OCI-LY7 (cell line): ENCODE measurements around the gene FDPS. TPM values are rescaled to one million over a fixed set of nuclear protein-coding genes. Genes with fewer than 3 reads are reported as not detected.
A peak's percentile ranks its signal among the peaks of the same experiment; 100 is the strongest.

Experiments
- BruUV-seq: library from RNA; stranded (reverse); fragments of 400-500 nt; replicated peaks from 2 replicates; lab custom pipeline; 2021; lab: Mats Ljungman, UMichigan
- CTCF ChIA-PET: fragments of 300-600 bp; sonication (Branson Sonifier 250); formaldehyde crosslinking; loops from one replicate; lab custom pipeline; 2022; ENCODE audit warnings: antibody characterized with exemption; ENCODE audit not compliant: unreplicated experiment; lab: Charles Lee
- POLR2A ChIA-PET: fragments of 300-600 bp; sonication (Branson Sonifier 250); formaldehyde crosslinking; loops from one replicate; lab custom pipeline; 2022; ENCODE audit warnings: antibody characterized with exemption; lab: Charles Lee
- DNase-seq: peaks from one replicate; pipeline ENCODE4 v3.0.0-alpha.2; 2015; ENCODE audit warnings: low spot score
- H2AFZ ChIP-seq: fragments of 200-600 bp; sonication (generic), shearing (Covaris generic); 2 replicates; pipeline ENCODE4 v1.6.1; 2014; ENCODE audit warnings: mild to moderate bottlenecking, antibody characterized with exemption, low read length, moderate library complexity
- H3K27ac ChIP-seq: fragments of 200-600 bp; sonication (generic); 2 replicates; pipeline ENCODE4 v1.5.1; 2014; ENCODE audit warnings: mixed run types, low read depth, mild to moderate bottlenecking, moderate library complexity, low read length, inconsistent platforms; ENCODE audit not compliant: poor library complexity, severe bottlenecking
- H3K36me3 ChIP-seq: fragments of 200-600 bp; sonication (generic); 2 replicates; pipeline ENCODE4 v1.6.1; 2014; ENCODE audit warnings: mild to moderate bottlenecking, antibody characterized with exemption, low read length, moderate library complexity, mixed read lengths; ENCODE audit not compliant: insufficient read depth
- H3K4me1 ChIP-seq: fragments of 200-600 bp; sonication (generic); 2 replicates; pipeline ENCODE4 v1.5.1; 2014; ENCODE audit warnings: mild to moderate bottlenecking, low read length; ENCODE audit not compliant: insufficient read depth, poor library complexity, severe bottlenecking
- H3K4me2 ChIP-seq: fragments of 200-600 bp; sonication (generic); 2 replicates; pipeline ENCODE4 v1.6.1; 2014; ENCODE audit warnings: mild to moderate bottlenecking, low read length
- H3K4me3 ChIP-seq: fragments of 200-600 bp; sonication (generic); 2 replicates; pipeline ENCODE4 v1.5.1; 2014; ENCODE audit warnings: mild to moderate bottlenecking, low read depth, low read length; ENCODE audit not compliant: poor library complexity, severe bottlenecking
- H3K79me2 ChIP-seq: fragments of 200-600 bp; sonication (generic); 2 replicates; pipeline ENCODE4 v1.6.1; 2016; ENCODE audit warnings: low read depth, mild to moderate bottlenecking, low read length, moderate library complexity, mixed read lengths; ENCODE audit not compliant: insufficient read depth
- H3K9me2 ChIP-seq: fragments of 200-600 bp; sonication (generic); 2 replicates; pipeline ENCODE4 v1.6.1; 2016; ENCODE audit warnings: mild to moderate bottlenecking, low read length, mixed read lengths; ENCODE audit not compliant: insufficient read depth
- H3K9me3 ChIP-seq: fragments of 200-600 bp; sonication (generic); 2 replicates; pipeline ENCODE4 v1.6.1; 2014; ENCODE audit warnings: mild to moderate bottlenecking, mixed run types, low read length, mixed read lengths
- H4K20me1 ChIP-seq: fragments of 200-600 bp; sonication (generic); 2 replicates; pipeline ENCODE4 v1.6.1; 2014; ENCODE audit warnings: mild to moderate bottlenecking, antibody characterized with exemption, low read length, moderate library complexity, mixed read lengths; ENCODE audit not compliant: insufficient read depth
- CTCF ChIP-seq: fragments of 200-600 bp; sonication (generic); conservative IDR thresholded peaks from 2 replicates; pipeline ENCODE4 v1.5.1; 2014; ENCODE audit warnings: mild to moderate bottlenecking, antibody characterized with exemption, low read length, moderate library complexity, mixed read lengths
- EZH2phosphoT487 ChIP-seq: fragments of 200-600 bp; sonication (generic); IDR thresholded peaks from 2 replicates; pipeline ENCODE4 v1.6.1; 2018; ENCODE audit warnings: low read depth, borderline replicate concordance, mild to moderate bottlenecking, mixed run types, antibody characterized with exemption, low read length, moderate library complexity, mixed read lengths
- intact Hi-C: fragments of 100-400 bp; cut with micrococcal nuclease; formaldehyde crosslinking; loops from one replicate; pipeline ENCODE4 v1.10.0; 2022; ENCODE audit not compliant: unreplicated experiment
- total RNA-seq, 2 experiments: library from RNA; depleted of rRNA in 1 of 2; stranded (reverse); fragments of >200 nt in 1 of 2; shearing (Covaris generic) in 1 of 2; gene quantifications; 2 replicates each; pipeline ENCODE4 v1.2.3, GENCODE V29; 2014 to 2022

The FDPS gene
- total RNA-seq, 2 experiments from 2014 or later = 263 to 531 TPM

- H3K9me2 ChIP-seq = no peaks in the 10 kb centered on the region
- DNase-seq = peak; percentile 70
- TSS peak; percentile 68 for BruUV-seq
These were observed 36.0 kb upstream of the FDPS start for GRCh38 chr1:155272466-155273342.

GRCh38 chr1:155273343-155274245 lies 35.1 kb upstream of the FDPS start, which contains the start of gene CLK2:
Gene CLK2 (minus strand): TSS chr1:155273504. CDS start chr1:155270977, 2,527 bp downstream.
- Histone ChIP-seq H3K4me3 (peak within 1 kb of the TSS; percentile 81), H3K36me3 (peaks cover 31% of the 10 kb centered on the region), H2AFZ (peak within 1 kb of the TSS; percentile 87), H3K9me3 (no peaks in the 10 kb centered on the region), H3K9me2 (no peaks in the 10 kb centered on the region), H3K4me2 (peak within 1 kb of the TSS; percentile 85), H3K27ac (peak within 1 kb of the TSS; percentile 68), H3K4me1 (peaks cover 41% of the 10 kb centered on the region), H4K20me1 (peaks cover 4% of the 10 kb centered on the region; the same call in 1 of the 2 replicates), H3K79me2 (peaks cover 29% of the 10 kb centered on the region)
- intact Hi-C loops = loop anchor here (10.0 kb wide), 1 partner anchor 231 kb away; no protein-coding TSS in a partner anchor
- DNase-seq = peak; percentile 97
- BruUV-seq = TSS peak; percentile 80
- CTCF ChIA-PET = interaction anchor here (1.1 kb wide), 2 partner anchors 23 to 34 kb away, joined by 3 to 6 read pairs; no protein-coding TSS in a partner anchor
- TF ChIP-seq CTCF = no peak
- TF ChIP-seq EZH2phosphoT487 = no peak
- POLR2A ChIA-PET = interaction anchor here (0.6 to 2.1 kb wide), 9 partner anchors 10 to 227 kb away, joined by 3 to 13 read pairs (median 5); partner anchors contain the start of genes FDPS and SCAMP3

More at GRCh38 chr1:155272466-155273342, 36.0 kb upstream of the FDPS start:
- Histone ChIP-seq H3K36me3 (peaks cover 39% of the 10 kb centered on the region), H3K9me3 (no peaks in the 10 kb centered on the region), H3K79me2 (peaks cover 29% of the 10 kb centered on the region), H3K27ac (peak overlapping the region; percentile 68), H3K4me3 (peak overlapping the region; percentile 81), H2AFZ (0 out of 2 replicates have a peak overlapping the region, but pooled peaks have one; percentile 1), H3K4me2 (peak overlapping the region; percentile 74), H4K20me1 (peaks cover 4% of the 10 kb centered on the region; the same call in 1 of the 2 replicates), H3K4me1 (peaks cover 35% of the 10 kb centered on the region)
- intact Hi-C loops = loop anchor here (10.0 kb wide), 1 partner anchor 232 kb away; no protein-coding TSS in a partner anchor
- ChIA-PET CTCF (interaction anchor here (1.1 kb wide), 2 partner anchors 22 to 35 kb away, joined by 3 to 6 read pairs; no protein-coding TSS in a partner anchor), POLR2A (interaction anchor here (0.9 to 2.1 kb wide), 8 partner anchors 9 to 228 kb away, joined by 3 to 13 read pairs (median 5); partner anchors contain the start of genes FDPS and SCAMP3)
- TF ChIP-seq CTCF = no peak
- TF ChIP-seq EZH2phosphoT487 = no peak
